Measurements from ENCODE around the gene TSEN54. TPM values are rescaled to one million over a fixed set of nuclear protein-coding genes. Genes with fewer than 3 reads are reported as not detected.

Gene TSEN54
- total RNA-seq, 2 experiments from 2014 or later, result 55.6 to 60.5 TPM

GRCh38 chr17:75530837-75531720, 14.8 kb downstream of the TSEN54 start:
- ChIA-PET POLR2A (no interaction called here), CTCF (no interaction called here)

GRCh38 chr17:75531721-75532072, 15.4 kb downstream of the TSEN54 start:
- no peaks in the 10 kb centered on the region for H3K9me3 Mint-ChIP-seq
- H3K27me3 Mint-ChIP-seq, result no peaks in the 10 kb centered on the region
- ChIA-PET CTCF (no interaction called here), POLR2A (no interaction called here)
- no peak overlapping the region for H3K27ac Mint-ChIP-seq
- peaks cover 7% of the 10 kb centered on the region for H3K36me3 Mint-ChIP-seq (ENCODE audit: low read depth)
- peaks cover 36% of the 10 kb centered on the region for H3K4me1 Mint-ChIP-seq
- no peak for DNase-seq
- no peak overlapping the region for H3K4me3 Mint-ChIP-seq

More at GRCh38 chr17:75530837-75531720, 14.8 kb downstream of the TSEN54 start:
- H3K27me3 Mint-ChIP-seq, result peaks cover 4% of the 10 kb centered on the region
- no peak overlapping the region for H3K27ac Mint-ChIP-seq
- peaks cover 7% of the 10 kb centered on the region for H3K36me3 Mint-ChIP-seq (ENCODE audit: low read depth)
- H3K9me3 Mint-ChIP-seq, result no peaks in the 10 kb centered on the region
- no peak for DNase-seq
- no peak overlapping the region for H3K4me3 Mint-ChIP-seq
- H3K4me1 Mint-ChIP-seq, result peaks cover 39% of the 10 kb centered on the region

GRCh38 chr17:75535119-75535537, 18.8 kb downstream of the TSEN54 start:
- H3K4me3 Mint-ChIP-seq, result peak overlapping the region; percentile 50
- H3K4me1 Mint-ChIP-seq, result peaks cover 30% of the 10 kb centered on the region
- DNase-seq, result peak; percentile 88
- no peaks in the 10 kb centered on the region for H3K9me3 Mint-ChIP-seq
- ChIA-PET POLR2A (interaction anchor here (0.5 to 3.5 kb wide), 16 partner anchors 8 to 273 kb away, joined by 3 to 45 read pairs (median 4); partner anchors contain the start of genes LLGL2, RECQL5, SAP30BP and TMEM94), CTCF (interaction anchor here (0.5 to 2.5 kb wide), 12 partner anchors 8 to 214 kb away, joined by 3 to 11 read pairs (median 5); partner anchors contain the start of genes LLGL2, TMEM94 and TSEN54)
- no peaks in the 10 kb centered on the region for H3K27me3 Mint-ChIP-seq
- peak overlapping the region; percentile 98 for H3K27ac Mint-ChIP-seq
- H3K36me3 Mint-ChIP-seq (ENCODE audit: low read depth), result peaks cover 7% of the 10 kb centered on the region

- peaks cover 30% of the 10 kb centered on the region for H3K4me1 Mint-ChIP-seq
- CTCF ChIA-PET, result interaction anchor here (1.3 to 2.5 kb wide), 6 partner anchors 11 to 65 kb away, joined by 5 to 11 read pairs (median 7); partner anchors contain the start of genes LLGL2 and TSEN54
- H3K9me3 Mint-ChIP-seq, result no peaks in the 10 kb centered on the region
Observed at GRCh38 chr17:75535871-75536270, 19.5 kb downstream of the TSEN54 start.

GRCh38 chr17:75536366-75536765, 20.0 kb downstream of the TSEN54 start:
- ChIA-PET CTCF (no interaction called here), POLR2A (interaction anchor here (2.3 to 3.5 kb wide), 3 partner anchors 10 to 19 kb away, joined by 11 to 45 read pairs (median 26); partner anchors contain the start of genes LLGL2 and TSEN54)
- Mint-ChIP-seq H3K4me3 (no peak overlapping the region), H3K36me3 (ENCODE audit: low read depth) (peaks cover 7% of the 10 kb centered on the region), H3K4me1 (peaks cover 30% of the 10 kb centered on the region), H3K27me3 (no peaks in the 10 kb centered on the region), H3K27ac (peak overlapping the region; percentile 49), H3K9me3 (no peaks in the 10 kb centered on the region)
- no peak for DNase-seq

More at GRCh38 chr17:75535871-75536270, 19.5 kb downstream of the TSEN54 start:
- POLR2A ChIA-PET, result interaction anchor here (0.7 to 3.5 kb wide), 13 partner anchors 8 to 274 kb away, joined by 3 to 45 read pairs (median 4); partner anchors contain the start of genes LLGL2, TMEM94 and TSEN54
- peak overlapping the region; percentile 98 for H3K27ac Mint-ChIP-seq
- no peak for DNase-seq
- peaks cover 7% of the 10 kb centered on the region for H3K36me3 Mint-ChIP-seq (ENCODE audit: low read depth)
- peak overlapping the region; percentile 21 for H3K4me3 Mint-ChIP-seq
- H3K27me3 Mint-ChIP-seq, result no peaks in the 10 kb centered on the region

- POLR2A ChIA-PET, result interaction anchor here (1.5 kb wide), 1 partner anchor 24 kb away, joined by 4 read pairs; the partner anchor contains the start of gene TSEN54
- H3K4me1 Mint-ChIP-seq, result peaks cover 12% of the 10 kb centered on the region
- no peak overlapping the region for H3K4me3 Mint-ChIP-seq
- CTCF ChIA-PET, result no interaction called here
- DNase-seq, result no peak
- H3K9me3 Mint-ChIP-seq, result no peaks in the 10 kb centered on the region
- H3K27me3 Mint-ChIP-seq, result no peaks in the 10 kb centered on the region
- no peak overlapping the region for H3K27ac Mint-ChIP-seq
- peaks cover under 1% of the 10 kb centered on the region for H3K36me3 Mint-ChIP-seq (ENCODE audit: low read depth)
Observed at GRCh38 chr17:75539967-75540729, 23.8 kb downstream of the TSEN54 start.

GRCh38 chr17:75540923-75541503, 24.7 kb downstream of the TSEN54 start:
- no peak overlapping the region for H3K27ac Mint-ChIP-seq
- H3K4me1 Mint-ChIP-seq, result peaks cover 4% of the 10 kb centered on the region
- POLR2A ChIA-PET, result interaction anchor here (1.5 kb wide), 1 partner anchor 25 kb away, joined by 4 read pairs; the partner anchor contains the start of gene TSEN54

GRCh38 chr17:75542229-75542628, 25.9 kb downstream of the TSEN54 start:
- ChIA-PET POLR2A (interaction anchor here (1.4 to 1.5 kb wide), 2 partner anchors 11 to 25 kb away, joined by 3 to 4 read pairs; partner anchors contain the start of gene TSEN54), CTCF (interaction anchor here (0.6 to 0.7 kb wide), 2 partner anchors 150 to 441 kb away, joined by 3 to 4 read pairs; no protein-coding TSS in a partner anchor)
- Mint-ChIP-seq H3K4me1 (no peaks in the 10 kb centered on the region), H3K9me3 (no peaks in the 10 kb centered on the region), H3K27me3 (no peaks in the 10 kb centered on the region), H3K4me3 (no peak overlapping the region), H3K36me3 (ENCODE audit: low read depth) (no peaks in the 10 kb centered on the region), H3K27ac (no peak overlapping the region)
- DNase-seq, result no peak

More at GRCh38 chr17:75540923-75541503, 24.7 kb downstream of the TSEN54 start:
- CTCF ChIA-PET, result no interaction called here
- Mint-ChIP-seq H3K9me3 (no peaks in the 10 kb centered on the region), H3K36me3 (ENCODE audit: low read depth) (no peaks in the 10 kb centered on the region), H3K4me3 (no peak overlapping the region), H3K27me3 (no peaks in the 10 kb centered on the region)
- no peak for DNase-seq

GRCh38 chr17:75542728-75543336, 26.5 kb downstream of the TSEN54 start:
- H3K9me3 Mint-ChIP-seq, result no peaks in the 10 kb centered on the region
- CTCF ChIA-PET, result interaction anchor here (0.6 kb wide), 1 partner anchor 442 kb away, joined by 4 read pairs; no protein-coding TSS in a partner anchor
- no peak overlapping the region for H3K4me3 Mint-ChIP-seq
- no peaks in the 10 kb centered on the region for H3K27me3 Mint-ChIP-seq
- no peaks in the 10 kb centered on the region for H3K36me3 Mint-ChIP-seq (ENCODE audit: low read depth)
- no peak for DNase-seq
- H3K27ac Mint-ChIP-seq, result no peak overlapping the region
- no peaks in the 10 kb centered on the region for H3K4me1 Mint-ChIP-seq
- POLR2A ChIA-PET, result interaction anchor here (1.4 to 2.5 kb wide), 3 partner anchors 8 to 26 kb away, joined by 3 to 7 read pairs (median 4); partner anchors contain the start of gene TSEN54

- no peak for DNase-seq
- H3K27ac Mint-ChIP-seq, result no peak overlapping the region
Observed at GRCh38 chr17:75544250-75544649, 27.9 kb downstream of the TSEN54 start.

GRCh38 chr17:75546181-75546580, 29.9 kb downstream of the TSEN54 start:
- Mint-ChIP-seq H3K27ac (no peak overlapping the region), H3K4me3 (no peak overlapping the region), H3K9me3 (no peaks in the 10 kb centered on the region), H3K4me1 (peaks cover 2% of the 10 kb centered on the region), H3K36me3 (ENCODE audit: low read depth) (no peaks in the 10 kb centered on the region), H3K27me3 (no peaks in the 10 kb centered on the region)
- DNase-seq, result no peak
- ChIA-PET CTCF (interaction anchor here (0.6 kb wide), 1 partner anchor 13 kb away, joined by 3 read pairs; no protein-coding TSS in a partner anchor), POLR2A (no interaction called here)

More at GRCh38 chr17:75544250-75544649, 27.9 kb downstream of the TSEN54 start:
- H3K4me3 Mint-ChIP-seq, result no peak overlapping the region
- CTCF ChIA-PET, result no interaction called here
- H3K27me3 Mint-ChIP-seq, result no peaks in the 10 kb centered on the region
- H3K9me3 Mint-ChIP-seq, result no peaks in the 10 kb centered on the region
- POLR2A ChIA-PET, result interaction anchor here (2.5 kb wide), 1 partner anchor 9 kb away, joined by 7 read pairs; no protein-coding TSS in a partner anchor
- no peaks in the 10 kb centered on the region for H3K36me3 Mint-ChIP-seq (ENCODE audit: low read depth)
- peaks cover 2% of the 10 kb centered on the region for H3K4me1 Mint-ChIP-seq

- Mint-ChIP-seq H3K27ac (no peak overlapping the region), H3K4me3 (no peak overlapping the region), H3K27me3 (no peaks in the 10 kb centered on the region), H3K4me1 (peaks cover 2% of the 10 kb centered on the region), H3K36me3 (ENCODE audit: low read depth) (no peaks in the 10 kb centered on the region), H3K9me3 (no peaks in the 10 kb centered on the region)
- ChIA-PET CTCF (no interaction called here), POLR2A (no interaction called here)
- DNase-seq, result no peak
Observed at GRCh38 chr17:75547091-75547490, 30.8 kb downstream of the TSEN54 start.

All from activated CD4-positive, alpha-beta memory T cell treated with anti-CD3 and anti-CD28 coated beads, Interleukin-2, amount 10 ng/mL, durations not matched to agents 7 days and 5 days (primary cell).